Adipose tissue (tissue), 3 donors: ENCODE measurements around the gene SLC34A1. TPM values are rescaled to one million over a fixed set of nuclear protein-coding genes. Genes with fewer than 3 reads are reported as not detected.

Source experiments
- H3K27ac ChIP-seq: one replicate; pipeline ENCODE4 v1.5.1; 2013; ENCODE audit warnings: low read depth, low read length
- WGBS, 3 donors: extraction: QIAGEN DNeasy Blood & Tissue Kit; methylation state at CpG; one replicate each; pipeline ENCODE4 v1.1.7; 2013; 5-methylcytosine and 5-hydroxymethylcytosine counted together
- polyA plus RNA-seq, 3 donors: library from polyadenylated mRNA; stranded (reverse); fragments of 200-250 nt; gene quantifications; one replicate each; pipeline ENCODE4 v1.2.3, GENCODE V29; 2013
- donor health status: healthy with polysubstance abuse.
- donor health status: Bipolar disorder and iron deficiency.
- donor health status: healthy.

Gene SLC34A1
- polyA plus RNA-seq, 3 donors = not detected

DNA sequence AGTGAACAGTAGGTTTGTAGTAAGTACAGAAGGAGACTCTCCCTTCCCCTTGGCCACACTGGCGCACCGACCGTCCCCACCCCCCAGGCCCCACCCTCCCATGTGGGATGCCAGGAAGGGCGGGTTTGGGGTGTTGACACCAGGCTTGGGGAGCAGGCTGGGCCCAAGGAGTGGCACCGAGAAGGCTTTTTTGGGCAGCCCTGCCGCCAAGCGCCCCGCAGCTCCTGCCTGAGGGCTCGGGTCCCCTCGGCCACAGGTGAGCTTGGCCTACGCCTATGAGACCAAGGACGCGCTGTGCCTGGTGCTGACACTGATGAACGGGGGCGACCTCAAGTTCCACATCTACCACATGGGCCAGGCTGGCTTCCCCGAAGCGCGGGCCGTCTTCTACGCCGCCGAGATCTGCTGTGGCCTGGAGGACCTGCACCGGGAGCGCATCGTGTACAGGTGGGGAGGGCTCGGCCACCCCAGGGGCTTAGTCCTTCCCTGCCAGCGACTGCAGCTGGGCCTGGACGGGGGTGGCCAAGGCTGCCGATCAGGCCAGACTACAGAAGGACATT, 49.5 kb downstream of the SLC34A1 start:
- 91 to 97% (median 92%) methylated on average over 25 to 29 of the region's 29 CpGs for WGBS, 3 donors

DNA sequence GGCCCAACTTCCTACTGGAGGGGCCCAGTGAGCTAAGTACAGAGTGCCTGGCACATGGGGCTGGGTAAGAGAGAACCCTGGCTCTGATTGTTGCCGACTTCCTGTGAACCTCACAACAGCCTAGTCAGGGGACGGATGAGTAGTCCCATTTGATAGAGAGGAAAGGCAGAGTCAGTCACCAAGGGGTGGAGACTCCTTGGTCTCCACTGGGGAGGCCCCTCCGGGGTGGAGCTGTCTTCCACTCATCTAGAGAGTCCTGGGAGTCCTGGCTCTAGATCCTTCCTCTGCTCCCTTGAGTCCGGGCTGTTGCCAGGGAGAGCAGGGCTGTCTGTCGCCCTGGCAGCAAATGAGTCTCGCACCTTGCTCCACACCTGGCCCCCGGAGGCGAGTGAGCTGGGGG, 50.2 kb downstream of the SLC34A1 start:
- H3K27ac ChIP-seq = no peak overlapping the region
- 87 to 89% (median 87%) methylated on average over 8 of the region's 8 CpGs for WGBS, 3 donors

More for the DNA sequence above, 49.5 kb downstream of the SLC34A1 start:
- no peak overlapping the region for H3K27ac ChIP-seq

- H3K27ac ChIP-seq = no peak overlapping the region
- WGBS, 3 donors = 88 to 96% (median 92%) methylated on average over 20 of the region's 20 CpGs
Observed at GRCh38 chr5:177434942-177435738, 50.9 kb downstream of the SLC34A1 start.

GRCh38 chr5:177435847-177436536, 51.8 kb downstream of the SLC34A1 start:
- H3K27ac ChIP-seq = no peak overlapping the region
- 96 to 97% (median 97%) methylated on average over 36 to 37 of the region's 37 CpGs for WGBS, 3 donors

DNA sequence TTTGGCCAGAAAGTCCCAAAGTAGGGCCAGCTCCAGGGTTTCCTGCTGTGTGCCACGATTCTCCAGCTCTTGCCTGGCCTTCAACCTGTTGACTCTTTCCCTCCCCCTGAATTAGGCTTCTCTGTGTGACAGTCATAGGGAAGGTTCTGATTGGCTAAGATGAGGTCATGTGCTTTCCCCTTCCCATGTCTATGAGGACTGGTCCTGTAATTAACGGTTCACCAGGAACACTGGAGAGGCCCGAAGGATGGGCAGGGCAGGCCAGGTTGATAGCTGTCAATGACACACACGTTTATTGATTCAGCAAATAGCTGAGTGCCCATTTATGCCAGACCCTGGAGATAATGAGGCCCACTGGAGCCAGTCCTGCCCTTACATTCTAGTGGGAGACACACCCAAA, 53.4 kb downstream of the SLC34A1 start:
- WGBS, 3 donors = 61 to 79% (median 79%) methylated on average over 4 of the region's 4 CpGs
- H3K27ac ChIP-seq = no peak overlapping the region

GRCh38 chr5:177438468-177438867, 54.2 kb downstream of the SLC34A1 start:
- no peak overlapping the region for H3K27ac ChIP-seq
- 92 to 94% (median 93%) methylated on average over 10 of the region's 10 CpGs for WGBS, 3 donors

GRCh38 chr5:177439518-177440053, 55.4 kb downstream of the SLC34A1 start:
- WGBS, 3 donors = 95 to 97% (median 97%) methylated on average over 4 of the region's 4 CpGs
- no peak overlapping the region for H3K27ac ChIP-seq

DNA sequence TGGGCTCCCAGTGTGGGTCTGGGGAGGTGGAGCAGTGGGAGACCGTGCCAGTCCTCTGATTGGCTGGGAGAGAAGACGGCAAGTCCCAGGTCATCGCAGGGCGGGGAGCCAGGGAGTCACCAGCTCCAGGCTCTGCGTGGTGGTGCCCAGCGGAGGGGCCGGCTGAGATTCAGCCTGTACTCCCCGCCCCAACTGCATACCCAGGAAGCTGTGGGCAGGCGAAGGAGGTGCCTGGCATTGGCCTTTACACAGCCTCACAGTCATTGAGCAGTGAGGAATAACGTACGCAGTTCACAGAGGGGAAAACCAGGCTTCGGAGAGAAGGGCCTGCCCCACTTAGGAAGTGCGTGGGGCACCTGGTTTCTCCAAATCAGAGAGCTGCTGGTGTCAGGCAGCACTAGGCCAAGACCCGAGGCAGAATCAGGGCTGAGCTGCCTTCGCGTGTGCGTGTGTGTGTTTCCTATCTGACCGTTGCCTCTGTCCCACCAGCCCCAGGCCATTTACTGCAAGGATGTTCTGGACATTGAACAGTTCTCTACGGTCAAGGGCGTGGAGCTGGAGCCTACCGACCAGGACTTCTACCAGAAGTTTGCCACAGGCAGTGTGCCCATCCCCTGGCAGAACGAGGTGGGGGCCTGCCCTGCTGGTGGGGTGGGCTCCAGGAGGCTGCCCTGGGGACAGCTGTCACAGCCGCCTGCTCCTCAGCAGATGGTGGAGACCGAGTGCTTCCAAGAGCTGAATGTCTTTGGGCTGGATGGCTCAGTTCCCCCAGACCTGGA, 56.2 kb downstream of the SLC34A1 start:
- no peak overlapping the region for H3K27ac ChIP-seq
- WGBS, 3 donors = 87 to 89% (median 87%) methylated on average over 24 of the region's 24 CpGs

DNA sequence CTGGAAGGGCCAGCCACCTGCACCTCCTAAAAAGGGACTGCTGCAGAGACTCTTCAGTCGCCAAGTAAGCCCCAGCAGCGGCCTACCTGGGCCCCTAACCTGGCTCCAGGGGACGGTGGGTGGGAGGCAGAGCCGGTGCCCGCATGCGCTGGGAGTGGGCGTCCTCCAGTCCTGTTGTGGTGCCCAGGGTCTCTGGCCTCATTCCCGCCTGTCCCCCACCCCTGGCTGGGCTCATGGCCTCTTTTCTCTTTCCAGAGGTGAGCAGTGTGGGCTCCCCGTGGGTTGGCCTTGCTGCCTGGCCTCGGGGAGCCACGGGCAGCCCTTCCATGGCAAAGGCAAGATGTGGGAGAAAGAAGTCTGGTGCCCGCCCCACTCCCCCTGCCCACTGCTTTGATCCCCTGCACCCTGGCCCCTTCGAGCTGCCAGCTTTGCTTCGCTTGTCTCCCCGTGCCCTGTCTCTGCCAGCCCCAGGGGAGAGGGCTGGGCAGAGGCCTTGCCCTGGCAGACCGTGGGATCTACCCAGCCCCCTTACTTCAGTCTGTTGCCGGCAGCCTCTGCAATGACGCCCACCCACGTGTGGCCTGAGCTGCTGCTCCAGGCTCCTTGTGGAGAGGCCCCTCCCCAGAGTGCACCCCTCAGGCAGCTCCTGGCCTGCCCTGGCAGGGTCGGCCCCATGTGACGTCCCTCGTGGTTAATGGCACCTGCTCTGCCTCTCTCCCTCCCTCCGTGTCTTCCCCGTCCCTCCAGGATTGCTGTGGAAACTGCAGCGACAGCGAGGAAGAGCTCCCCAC, 57.0 kb downstream of the SLC34A1 start:
- WGBS, 3 donors = 88 to 91% (median 89%) methylated on average over 21 to 26 of the region's 26 CpGs
- H3K27ac ChIP-seq = no peak overlapping the region

DNA sequence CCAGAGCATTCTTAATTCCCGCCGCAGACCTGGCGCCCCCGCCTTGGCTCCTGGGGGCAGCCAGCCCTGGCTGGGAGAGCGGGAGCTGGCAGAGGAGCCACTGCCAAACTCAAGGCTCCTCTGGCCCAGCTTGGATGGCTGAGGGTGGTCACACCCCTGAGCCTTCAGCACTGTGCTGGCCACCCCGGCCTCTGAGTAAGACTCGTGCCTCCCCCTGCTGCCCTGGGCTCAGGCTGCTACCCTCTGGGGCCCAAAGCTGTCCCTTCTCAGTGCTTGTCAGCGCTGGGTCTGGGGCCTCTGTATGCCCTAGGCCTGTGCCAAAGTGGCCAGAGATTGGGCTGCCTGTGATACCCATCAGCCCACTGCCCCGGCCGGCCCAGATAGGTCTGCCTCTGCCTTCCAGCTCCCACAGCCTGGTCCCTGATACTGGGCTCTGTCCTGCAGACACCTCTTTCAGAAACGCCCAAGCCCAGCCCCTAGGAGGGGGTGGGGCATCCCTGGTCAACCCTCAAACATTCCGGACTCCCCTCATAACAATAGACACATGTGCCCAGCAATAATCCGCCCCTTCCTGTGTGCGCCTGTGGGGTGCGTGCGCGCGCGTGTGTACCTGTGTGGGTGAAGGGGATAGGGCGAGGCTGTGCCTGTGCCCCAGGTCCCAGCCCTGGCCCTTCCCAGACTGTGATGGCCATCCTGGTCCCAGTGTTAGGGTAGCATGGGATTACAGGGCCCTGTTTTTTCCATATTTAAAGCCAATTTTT, 58.0 kb downstream of the SLC34A1 start:
- no peak overlapping the region for H3K27ac ChIP-seq
- WGBS, 3 donors = 87 to 92% (median 91%) methylated on average over 20 of the region's 20 CpGs

GRCh38 chr5:177443144-177443983, 59.1 kb downstream of the SLC34A1 start:
- no peak overlapping the region for H3K27ac ChIP-seq
- 77 to 81% (median 80%) methylated on average over 13 to 15 of the region's 15 CpGs for WGBS, 3 donors

GRCh38 chr5:177444106-177445051, 60.1 kb downstream of the SLC34A1 start:
- 67 to 70% (median 68%) methylated on average over 7 of the region's 7 CpGs for whole genome bisulfite sequencing, 3 donors
- H3K27ac ChIP-seq = no peak overlapping the region

- 50 to 52% (median 51%) methylated on average over 10 of the region's 10 CpGs for WGBS, 3 donors
- H3K27ac ChIP-seq = no peak overlapping the region
Observed at GRCh38 chr5:177445052-177445916, 61.0 kb downstream of the SLC34A1 start.

DNA sequence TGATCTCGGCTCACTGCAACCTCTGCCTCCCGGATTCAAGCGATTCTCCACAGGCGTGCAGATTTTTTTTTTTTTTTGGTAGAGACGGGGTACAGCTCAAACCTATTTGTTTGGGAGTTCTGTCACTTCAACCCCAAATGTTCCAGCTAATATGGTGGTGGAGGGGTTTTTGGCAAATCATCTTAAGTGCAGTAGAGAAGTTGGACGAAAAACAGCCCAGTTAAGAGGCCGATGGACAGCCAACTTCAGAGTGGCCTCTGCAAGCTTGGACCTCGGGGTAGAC, 61.6 kb downstream of the SLC34A1 start:
- WGBS, 3 donors = 7 to 9% (median 7%) methylated on average over 8 of the region's 8 CpGs
- no peak overlapping the region for H3K27ac ChIP-seq
